K562 (cell line): ENCODE measurements around the gene TAS2R40. TPM values are rescaled to one million over a fixed set of nuclear protein-coding genes. Genes with fewer than 3 reads are reported as not detected.

Experiments used
- POLR2B ChIP-seq: fragments of 450-650 bp; IDR thresholded peaks from 2 replicates; pipeline ENCODE4 v1.6.1; 2018; ENCODE audit warnings: low read depth; ENCODE audit not compliant: partially characterized antibody
- PRDM10 ChIP-seq: fragments of 450-650 bp; IDR thresholded peaks from 2 replicates; pipeline ENCODE4 v1.6.1; 2018; ENCODE audit not compliant: partially characterized antibody
- SRSF9 ChIP-seq: fragments of 200-400 bp; formaldehyde crosslinking; IDR thresholded peaks from 2 replicates; pipeline ENCODE4 v1.6.1; 2017; ENCODE audit warnings: low read depth, low read length, borderline replicate concordance
- ZBTB40 ChIP-seq, 2 experiments: fragments of 450-650 bp in 1 of 2; sonication (generic) in 1 of 2; formaldehyde crosslinking in 1 of 2; IDR thresholded peaks; 2 replicates each; pipeline versions ENCODE4 v1.7.1 to v1.9.0; 2016 to 2022; ENCODE audit warnings: inconsistent platforms in 1 of 2, mild to moderate bottlenecking in 1 of 2, missing genetic modification reagents in 1 of 2
- ZKSCAN3 ChIP-seq: fragments of 250-450 bp; sonication (Bioruptor Pico); IDR thresholded peaks from 2 replicates; pipeline ENCODE4 v1.4.0; 2020
- ZNF707 ChIP-seq: fragments of 250-450 bp; sonication (Bioruptor Pico); conservative IDR thresholded peaks from 2 replicates; pipeline ENCODE4 v1.8.0; 2022; ENCODE audit warnings: inconsistent platforms, mild to moderate bottlenecking, moderate library complexity
- polyA plus RNA-seq, 8 experiments: library from polyadenylated mRNA; depleted of rRNA in 4 of 8; stranded (reverse) in 5 of 8; unstranded in 3 of 8; fragments of >200 nt; fragmentation: Nextera tagmentation in 2 of 8; fragmentation: Illumina TruSeq in 1 of 8; extraction: Ambion mirVana in 2 of 8; extraction: Trizol in 1 of 8; gene quantifications; 2 replicates each; pipeline versions ENCODE4 v1.2.1 to v1.2.3, GENCODE V29; 2011 to 2014; ENCODE audit warnings: inconsistent platforms in 1 of 8, missing spikeins in 1 of 8
- total RNA-seq, 7 experiments: library from RNA; depleted of rRNA in 6 of 7; stranded (reverse); fragments of >200 nt in 6 of 7; fragmentation: Illumina TruSeq in 2 of 7; extraction: Trizol in 2 of 7; gene quantifications; 2 replicates each; pipeline versions ENCODE4 v1.2.1 to v1.2.3, GENCODE V29; 2011 to 2021; ENCODE audit warnings: low replicate concordance in 1 of 7

The TAS2R40 gene
- total and polyA plus RNA-seq, 9 of the 15 experiments (the other 6 are each of a cell fraction or from before 2014, with no cell fraction given) = not detected

- TF ChIP-seq ZBTB40 (IDR thresholded peaks at IDR 0.05) (no peak), ZBTB40 (CRISPR knock-in tag; IDR thresholded peaks at IDR 0.05) (no peak), POLR2B (no peak), SRSF9 (no peak), PRDM10 (no peak), ZNF707 (no peak), ZKSCAN3 (CRISPR knock-in tag) (no peak)
- TF ChIP-seq, all 486 proteins: peak for 19
These were observed 37.0 kb downstream of the TAS2R40 start (continued) for GRCh38 chr7:143258831-143259230.
